ENCODE measurements around the gene SCN1A.
"Not testable (repeated sequence)": the region's sequence is repeated elsewhere in the genome, so short reads cannot be mapped to it uniquely, and the experiment has no call there.

SCN1A gene

DNA sequence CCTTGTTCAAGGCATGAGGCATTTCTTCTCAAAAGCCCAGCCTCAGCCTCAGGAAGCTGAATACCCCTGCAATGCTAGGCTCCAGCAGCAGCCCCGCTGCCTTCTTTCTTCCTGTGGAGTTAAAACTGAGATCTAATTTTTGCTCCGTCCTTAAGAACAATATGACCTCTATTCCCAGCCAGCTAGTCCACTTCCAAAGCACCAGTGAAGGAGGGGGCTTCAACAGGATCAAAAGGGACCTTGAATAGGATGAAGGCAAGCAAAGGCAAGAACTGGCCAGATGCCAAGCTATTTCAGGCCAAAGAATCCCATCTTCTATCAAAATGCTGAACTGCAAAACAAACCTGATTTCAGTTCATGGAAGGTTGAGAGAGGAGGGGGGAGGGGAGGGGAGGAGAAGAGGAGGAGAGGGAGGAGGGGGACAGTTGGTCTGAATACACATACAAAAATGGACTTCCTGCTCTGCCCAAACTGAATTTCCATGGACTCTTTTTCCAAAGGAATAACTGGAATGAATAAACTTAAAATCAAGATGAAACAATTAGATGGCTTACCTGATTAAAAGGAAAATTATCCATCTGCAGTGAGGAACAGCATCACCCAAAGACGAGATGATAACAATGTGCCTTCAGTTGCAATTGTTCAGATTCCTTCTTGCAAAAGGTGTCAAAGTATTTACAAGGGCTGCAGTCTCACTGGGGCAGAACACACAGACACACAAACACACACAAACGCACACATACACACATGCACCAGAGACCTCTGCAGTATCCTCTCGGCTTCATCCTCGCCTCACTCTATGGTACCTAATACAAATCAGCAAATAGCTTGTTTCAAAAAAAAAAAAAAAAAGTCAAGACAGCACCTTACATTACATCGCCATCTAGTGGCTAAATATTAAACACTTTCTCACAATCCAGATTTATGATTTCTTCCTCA is at the start of gene SCN1A:
Gene SCN1A, minus strand, starts transcription at position 804 of the 939 bp plus-strand sequence. CDS start 54,399 bp downstream, outside the sequence.
- DNase-seq = peak in 1 of 2 donors; percentile 32

DNA sequence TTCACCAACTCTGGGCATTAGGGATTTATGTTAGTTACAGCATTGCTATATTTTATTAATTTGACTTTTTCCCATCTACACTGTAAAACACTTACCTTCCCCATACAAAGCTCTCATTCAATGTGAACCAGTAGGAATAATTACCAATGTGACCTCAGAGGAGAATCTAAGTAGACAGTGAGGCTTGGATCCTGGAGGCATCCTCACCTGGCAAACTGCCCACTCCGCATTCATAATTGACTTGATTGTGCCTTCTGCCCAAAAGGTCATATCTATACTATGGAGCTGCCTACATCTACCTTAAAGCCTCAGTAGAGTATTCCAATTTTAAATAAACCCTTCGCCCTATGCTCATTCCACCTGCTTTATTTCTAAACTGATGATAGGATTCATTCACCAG is 45.4 kb upstream of the SCN1A start:
- DNase-seq = no peak

DNA sequence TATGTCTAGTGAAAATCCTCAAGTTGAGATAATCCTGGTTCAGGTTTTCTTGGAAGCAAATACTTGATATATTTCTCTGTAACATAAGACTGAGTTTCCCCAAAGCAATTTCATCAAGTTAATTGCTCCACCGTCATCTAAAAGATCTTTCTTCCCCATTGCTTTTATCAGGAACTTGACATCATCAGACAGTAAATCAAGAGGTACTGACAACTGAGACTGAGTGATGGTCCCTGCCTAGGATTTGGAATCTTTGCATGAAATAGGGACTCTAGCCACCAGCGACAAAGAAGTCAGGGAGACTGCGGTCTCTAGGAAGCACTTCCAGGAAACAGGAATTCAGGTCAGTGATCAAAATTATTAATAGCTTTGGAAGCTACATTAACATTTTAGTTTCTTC is 43.4 kb upstream of the SCN1A start:
- no peak for DNase-seq

DNA sequence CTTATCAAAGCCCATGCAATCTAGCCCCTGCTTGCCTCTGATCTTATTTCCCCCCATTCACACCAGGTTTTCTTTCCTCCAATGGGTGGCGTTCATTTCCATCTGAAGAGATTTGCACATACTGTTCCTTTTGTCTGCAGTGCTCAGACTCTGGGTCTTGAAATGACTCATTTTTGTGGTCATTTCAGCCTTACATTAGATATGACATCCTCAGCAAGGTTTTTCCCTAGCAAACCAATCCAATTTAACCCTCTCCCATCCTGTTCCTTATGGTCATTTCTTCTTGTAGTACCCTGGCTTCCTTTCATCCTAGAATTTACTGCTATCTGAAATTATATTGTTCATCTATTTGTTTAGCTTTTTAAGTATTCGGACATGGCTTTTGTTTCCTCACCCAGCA is 42.5 kb upstream of the SCN1A start:
- DNase-seq = no peak

DNA sequence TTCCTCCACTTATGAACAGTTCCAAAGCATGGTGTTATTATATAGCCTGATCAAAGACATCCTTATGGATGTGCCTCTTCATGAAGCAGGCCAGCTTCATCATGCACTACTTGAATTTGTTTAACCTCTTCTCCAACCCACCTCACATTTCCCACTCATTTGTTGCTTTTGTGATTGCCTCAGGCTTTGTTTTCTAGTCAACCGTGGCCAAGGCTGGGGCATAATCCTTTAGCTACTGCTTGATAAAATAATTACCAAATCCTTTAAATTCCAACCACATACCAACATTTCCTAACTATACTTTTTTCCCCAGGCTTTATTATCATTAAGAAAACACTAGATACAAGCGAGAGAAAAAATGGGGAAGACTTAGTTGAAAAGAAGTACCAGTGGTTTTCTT is 39.6 kb upstream of the SCN1A start:
- no peak for DNase-seq

DNA sequence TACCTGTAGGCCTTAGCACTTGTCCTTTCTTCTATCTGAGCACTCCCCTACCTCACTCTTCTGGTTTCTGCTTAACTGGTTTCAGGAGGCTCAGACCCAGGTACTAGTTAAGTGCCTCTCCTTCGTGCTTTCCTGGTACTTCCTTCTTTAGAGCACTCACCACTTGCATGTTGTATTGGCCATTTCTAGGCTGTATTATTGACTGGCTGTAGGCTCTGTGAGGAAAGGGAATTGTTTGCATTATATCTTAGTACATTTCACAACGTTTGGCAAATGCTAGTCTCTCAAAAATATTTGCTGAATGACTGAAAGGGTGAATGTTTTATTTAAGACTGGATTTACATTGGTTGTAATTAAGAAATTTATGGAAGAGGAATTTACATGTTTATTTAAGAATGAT is 36.0 kb upstream of the SCN1A start:
- no peak for DNase-seq

DNA sequence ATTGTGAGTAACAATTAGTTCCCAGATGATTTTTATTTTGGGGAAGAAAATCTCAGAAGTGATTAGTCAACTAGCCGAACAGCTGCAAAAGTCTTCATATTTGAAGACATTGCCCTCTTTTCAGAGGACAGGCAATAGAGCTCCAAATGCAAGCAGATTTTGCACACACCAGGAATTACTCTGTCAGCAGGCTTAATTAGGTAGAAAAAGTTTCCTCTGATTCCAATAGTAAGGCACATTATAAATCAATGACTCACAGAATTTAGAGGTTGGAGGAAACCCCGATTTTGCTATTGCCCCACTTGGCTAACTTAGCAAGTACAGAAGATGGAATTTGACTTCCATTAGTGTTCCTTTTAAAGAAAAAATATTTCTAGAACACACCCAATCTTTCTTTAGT is 30.7 kb upstream of the SCN1A start:
- no peak for DNase-seq

DNA sequence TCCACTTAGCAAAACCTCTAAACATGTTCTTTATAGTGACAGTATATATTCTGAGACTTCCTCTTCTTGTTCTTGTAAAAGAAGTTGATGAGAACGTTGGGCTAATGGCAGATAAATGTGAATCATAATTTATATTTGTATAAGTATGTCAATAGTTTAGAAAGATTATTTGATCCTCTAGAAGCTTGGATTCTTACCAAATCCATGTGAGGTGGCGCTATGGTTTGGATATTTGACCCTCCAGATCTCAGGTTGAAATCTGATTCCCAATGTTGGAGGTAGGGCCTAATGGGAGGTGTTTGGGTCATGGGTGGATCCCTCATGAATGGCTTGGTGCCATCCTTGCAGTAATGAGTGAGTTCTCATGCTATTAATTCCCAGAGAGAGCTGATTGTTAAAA is 29.8 kb upstream of the SCN1A start:
- DNase-seq = no peak

DNA sequence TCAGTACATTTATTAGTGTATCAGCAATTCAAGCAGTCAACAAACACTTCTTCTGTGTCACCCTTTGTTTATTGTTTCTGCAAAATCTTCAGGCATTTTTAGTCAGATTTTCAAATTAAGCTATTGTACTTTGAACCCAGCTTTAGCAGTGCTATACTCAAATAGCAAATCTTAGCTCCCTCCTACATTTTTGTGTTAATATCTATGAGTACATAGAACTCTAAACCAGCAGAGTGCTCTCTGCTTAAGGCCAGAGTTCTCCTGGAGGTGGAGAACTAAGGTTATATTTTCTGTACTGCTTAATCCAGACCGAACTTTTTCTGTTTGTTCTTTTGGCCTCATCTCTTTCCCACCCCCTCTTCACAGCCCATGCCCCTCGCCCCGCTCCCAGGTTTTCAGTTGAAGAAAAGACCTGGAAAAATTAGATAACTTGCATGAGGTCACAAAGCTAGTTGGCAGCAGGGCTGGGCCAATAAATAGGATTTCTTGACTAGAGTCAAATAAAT is 29.2 kb upstream of the SCN1A start:
- no peak for DNase-seq

DNA sequence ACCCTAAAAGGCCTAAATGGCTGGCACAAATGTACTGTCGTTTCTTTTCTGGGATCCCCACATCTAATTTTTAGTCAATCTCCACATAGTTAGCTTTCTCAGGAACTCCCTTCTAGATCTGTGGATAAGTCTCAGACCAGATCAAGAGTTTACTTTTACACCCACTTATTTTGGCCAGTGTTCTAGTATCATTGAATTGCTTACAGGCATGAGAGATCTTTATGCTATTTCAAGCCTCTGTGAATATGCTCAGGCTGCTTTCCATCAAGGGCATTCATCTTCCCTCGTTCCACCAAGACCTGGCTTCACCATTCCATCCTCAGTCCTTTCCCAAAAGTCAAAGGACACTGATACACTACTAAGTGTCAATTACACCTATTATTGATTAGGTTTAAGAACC is 27.8 kb upstream of the SCN1A start:
- no peak for DNase-seq

DNA sequence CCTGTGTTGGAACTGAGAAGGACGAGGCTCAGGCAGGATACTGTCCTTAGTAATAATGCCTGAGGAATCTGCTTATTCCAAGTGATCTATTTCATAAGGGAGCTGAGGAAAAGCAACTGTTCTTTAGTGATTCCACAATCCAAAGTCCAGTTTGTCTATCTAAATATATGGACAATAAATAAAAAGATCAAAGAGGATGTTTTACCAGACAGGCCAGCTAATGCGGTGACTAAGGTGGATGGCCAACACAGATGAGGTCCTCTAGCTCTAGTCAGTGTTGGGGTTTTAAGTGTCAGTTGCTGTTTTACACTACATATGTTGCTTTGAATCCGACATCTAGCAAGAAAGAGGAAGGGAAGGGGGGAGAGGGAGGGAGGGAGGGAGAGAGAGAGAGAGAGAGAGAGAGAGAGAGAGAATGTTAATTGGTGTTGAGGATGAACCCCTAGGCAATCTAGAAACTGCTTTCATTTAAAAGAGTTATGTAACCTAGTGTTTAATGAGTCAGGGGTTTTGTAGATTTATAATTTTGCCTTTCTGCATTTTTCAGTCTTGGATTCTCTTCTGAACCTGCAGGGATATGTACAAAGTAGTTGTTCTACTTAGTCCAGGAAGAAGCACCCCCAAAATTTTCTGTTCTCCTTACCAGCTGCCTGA is 27.0 kb upstream of the SCN1A start:
- no peak for DNase-seq

DNA sequence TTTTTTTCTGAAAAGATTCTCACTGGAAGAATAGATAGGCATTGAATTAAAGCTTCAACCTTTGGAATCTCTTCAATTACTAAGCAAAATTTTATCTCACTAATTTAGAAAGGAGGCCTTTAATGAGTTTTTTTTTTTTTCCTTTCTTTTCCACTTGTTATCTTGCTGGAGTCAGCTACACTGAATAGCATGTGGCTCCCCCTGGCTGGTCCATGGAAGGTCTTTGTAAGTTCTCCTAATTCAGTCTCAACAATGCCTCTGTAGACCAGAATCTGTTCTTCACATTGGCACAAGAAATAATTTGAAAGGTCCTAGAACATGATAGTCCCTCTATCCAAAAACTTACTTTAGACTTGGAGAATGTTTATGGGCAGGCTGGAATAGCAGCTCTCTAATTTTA is 24.2 kb upstream of the SCN1A start:
- no peak for DNase-seq

DNA sequence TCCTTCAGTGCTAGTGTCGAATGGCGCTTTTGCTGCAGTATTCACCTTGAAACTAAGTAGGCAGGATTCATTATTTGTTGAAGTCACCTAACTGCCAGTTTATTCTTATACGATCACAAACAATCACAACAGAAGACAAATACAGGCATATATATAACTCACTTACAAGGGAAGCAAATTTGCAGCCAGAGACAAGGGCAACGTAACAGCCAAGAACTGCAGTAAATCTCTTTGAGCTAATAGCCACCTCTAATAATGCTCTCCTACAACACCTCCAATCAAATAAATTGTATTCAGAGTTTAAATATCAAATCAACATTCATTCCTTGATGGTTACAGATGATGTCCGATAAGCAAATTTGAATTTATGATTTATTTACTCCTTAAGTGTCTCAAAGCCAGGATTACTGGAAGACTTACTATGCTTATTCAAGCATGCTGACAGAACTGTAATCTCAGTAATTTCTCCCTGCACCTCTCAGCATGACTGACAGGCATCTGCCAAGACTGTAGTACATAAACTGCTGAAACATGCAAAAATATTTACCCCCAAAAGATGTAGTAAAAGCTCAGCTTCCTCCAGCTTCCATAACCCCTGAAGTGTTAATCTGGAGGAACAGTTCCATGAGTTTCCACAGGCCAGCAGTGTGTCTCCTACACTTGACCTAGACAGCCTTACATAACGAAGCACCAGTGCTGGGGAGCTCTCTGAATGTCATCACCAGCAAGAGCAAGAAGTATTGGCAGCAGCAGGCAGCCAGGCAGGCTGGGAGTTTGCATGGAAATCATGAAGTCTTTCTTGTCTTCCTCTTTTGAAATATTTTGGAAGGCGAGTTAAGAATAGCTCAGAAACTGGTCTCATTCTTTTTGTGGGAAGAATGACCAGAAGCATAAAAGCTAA is 20.9 kb upstream of the SCN1A start:
- DNase-seq = no peak

DNA sequence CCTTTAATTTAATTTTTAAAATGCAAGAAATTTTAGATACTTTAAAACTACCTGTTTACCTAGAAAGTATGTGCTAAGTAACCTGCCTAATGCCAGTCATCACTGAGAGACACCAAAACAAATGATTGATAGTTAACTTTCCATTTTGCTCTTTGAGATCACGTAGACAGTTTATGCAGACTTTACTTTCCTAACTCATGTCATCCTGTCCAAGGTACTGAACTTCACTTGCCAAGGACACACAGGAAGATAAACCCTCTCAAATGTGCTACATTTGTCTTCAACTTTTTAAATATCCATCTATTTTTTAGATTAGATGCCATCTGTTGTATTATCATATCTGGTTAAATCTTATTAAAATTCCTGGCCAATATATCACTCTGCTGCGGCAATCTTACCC is 20.1 kb upstream of the SCN1A start:
- DNase-seq = no peak

DNA sequence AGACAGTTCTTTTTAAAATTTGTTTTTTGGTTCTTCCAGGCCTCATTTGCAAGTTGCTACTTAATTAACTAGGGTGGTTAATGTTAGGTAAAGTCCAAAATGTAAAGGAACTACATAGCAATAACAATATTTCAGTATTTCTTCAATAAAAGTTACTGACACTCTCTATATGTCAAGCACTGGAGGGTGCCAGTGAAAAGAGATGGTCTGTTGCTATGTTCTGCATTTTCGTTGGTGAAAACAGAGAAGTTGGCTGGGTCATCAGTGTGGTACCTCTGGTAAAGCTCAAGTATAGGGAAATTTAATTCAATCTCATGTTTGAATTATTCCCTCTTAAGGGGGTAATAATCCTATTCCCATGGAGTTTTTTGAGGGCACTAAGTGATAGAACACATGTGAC is 16.3 kb upstream of the SCN1A start:
- DNase-seq = no peak

DNA sequence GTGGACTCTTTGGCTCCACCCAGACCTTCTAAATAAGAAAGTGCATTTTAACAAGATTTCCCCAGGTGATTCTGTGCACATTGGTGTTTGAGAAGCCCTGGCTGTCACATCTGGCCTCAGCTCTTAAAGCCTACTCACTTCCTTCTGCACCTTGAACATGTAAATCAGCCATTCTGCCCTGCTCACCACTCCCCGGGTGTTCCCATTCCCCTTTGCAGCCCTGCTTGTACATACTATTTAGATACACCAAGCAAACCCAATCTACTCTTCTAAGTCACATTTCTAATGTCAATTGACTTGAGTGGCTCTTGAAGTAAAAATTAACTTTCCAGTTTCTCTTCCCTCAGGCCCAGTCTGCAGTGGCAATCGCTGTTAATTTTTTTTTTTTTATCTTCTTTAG is 13.1 kb upstream of the SCN1A start:
- no peak for DNase-seq

DNA sequence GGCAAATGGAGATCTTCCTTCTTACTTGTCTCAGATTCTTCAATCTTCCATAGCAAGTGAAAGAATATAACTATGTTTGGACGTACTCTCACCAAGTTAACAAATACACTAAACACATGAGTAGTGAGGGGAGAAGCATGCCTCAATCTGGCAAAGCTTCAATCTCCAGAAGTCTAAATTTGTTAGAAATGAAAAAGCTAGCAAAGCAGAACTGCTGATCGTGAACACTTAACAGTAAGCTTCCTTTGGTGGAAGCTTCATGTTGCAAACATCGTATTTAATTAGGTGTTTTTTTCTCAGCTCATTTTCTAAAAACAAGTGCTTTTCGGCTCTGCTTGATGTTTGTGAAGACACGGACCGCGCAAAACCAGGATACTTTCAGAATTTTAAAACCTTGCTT is 12.7 kb upstream of the SCN1A start:
- DNase-seq = no peak

DNA sequence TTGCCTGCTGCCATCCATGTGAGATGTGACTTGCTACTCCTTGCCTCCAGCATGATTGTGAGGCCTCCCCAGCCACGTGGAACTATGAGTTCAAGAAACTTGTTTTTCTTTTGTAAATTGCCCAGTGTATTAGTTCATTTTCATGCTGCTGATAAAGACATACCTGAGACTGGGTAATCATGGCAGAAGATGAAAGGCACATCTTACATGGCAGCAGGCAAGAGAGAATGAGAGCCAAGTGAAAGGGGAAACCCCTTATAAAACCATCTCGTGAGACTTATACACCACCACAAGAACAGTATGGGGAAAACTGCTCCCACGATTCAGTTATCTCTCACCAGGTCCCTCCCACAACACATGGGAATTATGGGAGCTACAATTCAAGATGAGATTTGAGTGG is 11.7 kb upstream of the SCN1A start:
- DNase-seq = not testable (repeated sequence)

DNA sequence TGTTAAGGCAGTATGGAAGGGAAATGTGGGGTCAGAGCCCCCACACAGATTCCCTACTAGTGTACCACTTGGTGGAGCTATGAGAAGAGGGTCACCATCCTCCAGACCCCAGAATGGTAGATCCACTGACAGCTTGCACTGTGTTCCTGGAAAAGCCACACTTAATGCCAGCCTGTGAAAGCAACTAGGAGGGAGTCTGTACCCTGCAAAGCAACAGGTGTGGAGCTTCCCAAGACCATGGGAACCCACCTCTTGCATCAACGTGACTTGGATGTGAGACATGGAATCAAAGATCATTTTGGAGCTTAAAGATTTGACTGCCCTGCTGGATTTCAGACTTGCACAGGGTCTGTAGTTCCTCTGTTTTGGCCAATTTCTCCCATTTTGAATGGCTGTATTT is 10.8 kb upstream of the SCN1A start:
- DNase-seq = no peak

DNA sequence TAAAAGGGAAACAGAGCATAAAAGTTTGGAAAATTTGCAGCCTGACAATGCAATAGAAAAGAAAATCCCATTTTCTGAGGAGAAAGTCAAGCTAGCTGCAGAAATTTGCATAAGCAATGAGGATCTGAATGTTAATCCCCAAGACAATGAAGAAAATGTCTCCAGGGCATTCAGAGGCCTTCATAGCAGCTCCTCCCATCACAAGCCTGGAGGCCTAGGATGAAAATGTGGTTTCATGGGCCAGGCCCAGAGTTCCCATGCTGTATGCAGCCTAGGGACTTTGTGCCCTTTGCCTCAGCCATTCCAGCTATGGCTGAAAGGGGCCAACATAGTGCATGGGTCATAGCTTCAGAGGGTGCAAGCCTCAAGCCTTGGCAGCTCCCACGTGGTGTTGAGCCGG is 10.3 kb upstream of the SCN1A start:
- DNase-seq = no peak

DNA sequence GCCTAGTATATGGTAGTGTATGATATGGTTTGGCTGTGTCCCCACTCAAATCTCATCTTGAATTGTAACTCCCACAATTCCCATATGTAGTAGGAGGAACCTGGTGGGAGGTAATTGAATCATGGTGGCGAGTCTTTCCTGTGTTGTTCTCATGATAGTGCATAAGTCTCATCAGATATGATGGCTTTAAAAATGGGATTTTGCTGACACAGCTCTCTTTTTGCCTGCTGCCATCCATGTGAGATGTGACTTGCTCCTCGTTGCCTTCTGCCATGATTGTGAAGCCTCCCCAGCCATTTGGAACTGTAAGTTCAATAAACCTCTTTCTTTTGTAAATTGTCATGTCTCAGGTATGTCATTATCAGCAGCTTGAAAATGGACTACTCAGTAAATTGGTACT is 9.5 kb upstream of the SCN1A start:
- no peak for DNase-seq

DNA sequence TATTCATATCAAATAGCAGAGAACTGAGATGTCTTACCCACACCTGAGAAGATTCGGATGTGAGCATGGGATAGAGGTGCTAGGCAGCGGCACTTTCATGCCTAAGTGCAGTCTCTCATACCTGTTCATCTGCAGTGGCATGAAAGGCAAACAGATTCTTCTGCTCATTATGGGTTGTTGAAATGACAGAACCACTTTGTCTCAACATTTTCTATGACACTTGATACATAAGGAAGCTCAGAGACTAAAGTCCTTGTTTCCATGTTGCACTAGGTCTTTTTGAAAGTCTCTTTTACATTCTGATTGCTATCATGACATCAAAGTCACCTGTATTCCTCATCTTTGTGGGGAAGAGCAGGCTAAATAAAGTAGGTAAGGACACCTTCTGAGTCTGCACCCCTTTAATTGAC is 8.0 kb upstream of the SCN1A start:
- no peak for DNase-seq

DNA sequence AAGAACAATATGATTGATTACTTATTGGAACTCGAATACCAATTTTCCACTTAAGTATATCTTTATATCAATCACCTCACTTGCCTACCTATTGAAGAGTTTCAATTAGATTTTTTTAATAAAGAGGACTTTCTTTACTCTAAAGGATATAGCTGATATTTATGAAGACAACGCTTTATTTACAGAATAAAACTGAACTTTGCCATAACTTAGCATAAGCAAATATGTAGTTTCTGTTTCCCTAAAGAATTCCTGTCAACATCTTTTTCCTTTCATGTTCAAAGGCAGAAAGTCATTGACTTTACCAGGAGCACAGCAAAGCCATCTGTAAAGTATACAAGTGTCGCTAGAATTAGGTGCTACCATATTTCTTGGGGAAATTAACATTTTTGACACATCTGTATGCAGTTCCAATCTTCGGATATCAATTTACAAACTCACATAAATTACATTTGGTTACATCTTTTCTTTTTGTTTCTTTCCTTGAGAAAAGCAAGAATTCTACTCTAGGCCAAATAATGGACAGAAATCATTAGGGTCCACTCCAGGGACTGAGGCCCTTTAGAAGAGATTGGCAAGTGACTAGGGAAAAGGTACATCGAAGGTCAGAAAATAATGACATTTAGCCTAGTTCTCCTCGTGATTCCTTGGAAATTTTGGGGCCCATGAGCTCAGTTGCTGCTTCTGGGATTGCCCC is 7.5 kb upstream of the SCN1A start:
- no peak for DNase-seq
